GM12873 (cell line): ENCODE results near the gene ALX3.

ENCODE experiments used
- TF ChIP-seq, protein P1 (sequence below): IDR thresholded peaks from 2 replicates; pipeline ENCODE4 v1.5.1; 2012; ENCODE audit warnings: low read depth, mild to moderate bottlenecking, moderate library complexity, low read length, control low read depth; ENCODE audit not compliant: insufficient read depth; ENCODE audit errors: missing control alignments

Gene ALX3

DNA sequence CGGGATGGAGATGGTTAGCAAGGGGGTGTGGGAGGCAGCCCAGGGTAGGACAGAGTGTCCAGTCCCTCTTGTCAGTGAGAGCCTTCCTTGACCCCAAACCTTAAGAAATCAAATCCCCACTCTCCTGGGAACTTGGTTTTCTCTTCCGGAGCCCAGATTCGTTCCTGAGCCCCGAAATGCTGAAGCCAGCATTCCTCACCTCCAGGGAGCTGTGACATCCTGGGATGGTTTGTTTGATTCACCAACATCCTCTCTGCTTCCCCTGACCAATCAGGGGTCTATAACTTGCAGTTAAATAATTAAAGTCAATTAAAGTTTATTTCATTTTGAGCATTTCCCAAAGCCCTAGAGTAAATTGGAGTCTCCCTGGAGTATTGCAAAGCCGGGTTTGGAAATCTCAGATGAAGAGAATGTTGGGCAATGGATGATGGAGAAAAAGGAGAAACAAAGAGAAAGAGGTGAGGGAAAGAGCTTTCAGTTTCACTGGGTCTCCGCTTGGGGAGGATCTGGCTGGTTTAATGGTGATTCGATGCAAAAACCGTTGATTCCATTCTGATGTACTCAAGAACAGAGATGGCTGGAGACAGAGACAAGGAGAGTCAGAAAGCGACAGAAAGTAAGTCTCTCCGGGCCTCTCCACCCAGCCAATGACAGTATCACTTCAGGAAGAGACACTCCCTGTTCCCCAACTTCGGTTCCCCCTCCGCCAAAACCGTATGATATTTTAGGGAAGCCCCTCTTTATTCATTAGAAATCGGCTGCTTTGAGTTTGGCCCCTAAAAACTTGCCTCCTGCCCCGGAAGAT lies 12.8 kb upstream of the ALX3 start:
- TF ChIP-seq, protein P1, sequence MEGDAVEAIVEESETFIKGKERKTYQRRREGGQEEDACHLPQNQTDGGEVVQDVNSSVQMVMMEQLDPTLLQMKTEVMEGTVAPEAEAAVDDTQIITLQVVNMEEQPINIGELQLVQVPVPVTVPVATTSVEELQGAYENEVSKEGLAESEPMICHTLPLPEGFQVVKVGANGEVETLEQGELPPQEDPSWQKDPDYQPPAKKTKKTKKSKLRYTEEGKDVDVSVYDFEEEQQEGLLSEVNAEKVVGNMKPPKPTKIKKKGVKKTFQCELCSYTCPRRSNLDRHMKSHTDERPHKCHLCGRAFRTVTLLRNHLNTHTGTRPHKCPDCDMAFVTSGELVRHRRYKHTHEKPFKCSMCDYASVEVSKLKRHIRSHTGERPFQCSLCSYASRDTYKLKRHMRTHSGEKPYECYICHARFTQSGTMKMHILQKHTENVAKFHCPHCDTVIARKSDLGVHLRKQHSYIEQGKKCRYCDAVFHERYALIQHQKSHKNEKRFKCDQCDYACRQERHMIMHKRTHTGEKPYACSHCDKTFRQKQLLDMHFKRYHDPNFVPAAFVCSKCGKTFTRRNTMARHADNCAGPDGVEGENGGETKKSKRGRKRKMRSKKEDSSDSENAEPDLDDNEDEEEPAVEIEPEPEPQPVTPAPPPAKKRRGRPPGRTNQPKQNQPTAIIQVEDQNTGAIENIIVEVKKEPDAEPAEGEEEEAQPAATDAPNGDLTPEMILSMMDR, result no peak

DNA sequence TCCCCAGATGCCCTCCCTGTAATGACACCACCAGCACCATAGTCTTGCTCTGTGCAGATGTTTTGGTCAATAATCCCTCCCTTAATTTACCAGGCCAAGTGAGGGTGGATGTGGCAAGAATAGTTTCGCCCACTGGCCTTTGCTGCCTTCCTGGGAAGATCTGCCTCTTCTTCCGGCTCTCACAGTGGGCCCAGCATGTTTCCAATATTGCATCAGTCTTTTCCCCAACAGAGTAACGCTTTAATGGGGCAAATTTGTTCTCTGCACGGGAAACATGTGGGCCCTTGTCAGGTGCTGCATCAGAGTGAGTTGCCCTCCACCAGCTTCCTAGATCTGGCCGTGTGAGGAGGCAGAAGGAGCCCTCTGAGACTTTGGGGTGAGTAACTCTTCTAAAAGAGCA lies 12.0 kb upstream of the ALX3 start:
- TF ChIP-seq, protein P1, result no peak

DNA sequence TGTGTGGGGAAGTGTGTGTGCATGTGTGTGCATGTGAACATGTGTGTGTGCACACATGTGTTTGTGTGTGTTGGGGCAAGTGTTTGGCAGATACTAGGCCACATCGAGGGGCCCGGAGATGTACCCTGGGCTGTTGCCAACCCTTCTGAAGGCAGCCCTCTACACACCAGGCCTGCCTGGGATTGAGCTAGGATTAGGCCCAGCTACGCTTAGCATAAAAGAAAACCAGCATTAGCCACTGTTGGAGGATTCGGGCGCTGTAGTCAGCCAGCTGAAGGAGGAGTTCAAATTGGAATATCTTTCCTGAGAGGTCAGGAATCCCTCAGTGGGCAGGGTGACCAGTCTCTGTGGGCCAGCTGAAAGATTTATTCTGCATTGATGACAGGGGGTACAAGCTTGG lies 10.6 kb upstream of the ALX3 start:
- TF ChIP-seq, protein P1, result no peak

DNA sequence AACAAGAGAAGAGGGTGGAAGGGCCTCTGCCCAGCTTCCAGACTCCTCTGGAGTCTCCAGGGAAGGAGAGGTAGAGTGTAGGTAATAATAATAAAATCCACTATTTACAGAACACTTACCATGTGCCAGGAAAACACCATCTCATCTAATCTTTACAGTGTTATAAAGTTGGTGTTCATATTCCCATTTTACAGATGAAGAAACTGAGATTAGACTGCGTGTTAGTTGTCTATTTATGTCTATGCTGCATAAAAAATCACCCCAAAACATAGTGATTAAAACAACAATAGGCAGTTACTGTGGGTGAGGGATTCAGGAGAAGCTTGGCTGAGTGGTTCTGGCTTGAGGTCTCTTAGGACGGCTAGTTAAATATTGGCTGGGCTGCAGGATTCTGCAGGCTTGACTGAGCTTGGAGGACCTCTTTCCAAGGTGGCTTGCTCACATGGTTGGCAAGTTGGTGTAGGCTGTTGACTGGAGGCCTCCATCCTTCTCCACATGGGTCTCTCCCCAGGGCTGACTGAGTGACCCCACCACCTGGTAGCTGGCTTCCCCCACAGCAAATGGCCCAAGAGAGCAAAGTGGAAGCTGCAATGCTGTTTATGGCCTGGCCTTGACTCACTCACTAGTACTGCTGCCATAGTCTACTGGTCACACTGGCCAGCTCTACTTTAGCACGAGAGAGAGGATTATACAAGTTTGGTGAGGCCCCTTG lies 6.5 kb upstream of the ALX3 start:
- TF ChIP-seq, protein P1, result no peak

DNA sequence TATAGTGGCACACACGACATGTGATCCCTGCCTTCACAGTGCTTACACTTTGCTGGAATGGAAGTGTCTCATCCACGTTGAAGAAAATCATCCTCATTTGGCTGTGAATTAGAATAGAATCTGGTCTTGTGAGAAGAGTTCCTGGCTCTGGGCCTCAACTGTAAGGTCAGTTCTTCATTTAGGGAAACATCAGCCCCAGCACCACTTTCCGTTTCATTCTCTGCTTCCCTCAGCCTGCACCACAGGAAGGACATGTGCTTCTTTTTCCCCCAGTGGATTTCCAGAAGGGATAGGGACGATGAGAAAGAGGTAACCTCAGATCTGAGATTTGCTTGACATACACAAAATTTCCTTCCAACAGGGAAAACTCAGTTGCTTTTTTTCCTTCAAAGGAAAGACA lies 3.7 kb upstream of the ALX3 start:
- TF ChIP-seq, protein P1, result no peak

DNA sequence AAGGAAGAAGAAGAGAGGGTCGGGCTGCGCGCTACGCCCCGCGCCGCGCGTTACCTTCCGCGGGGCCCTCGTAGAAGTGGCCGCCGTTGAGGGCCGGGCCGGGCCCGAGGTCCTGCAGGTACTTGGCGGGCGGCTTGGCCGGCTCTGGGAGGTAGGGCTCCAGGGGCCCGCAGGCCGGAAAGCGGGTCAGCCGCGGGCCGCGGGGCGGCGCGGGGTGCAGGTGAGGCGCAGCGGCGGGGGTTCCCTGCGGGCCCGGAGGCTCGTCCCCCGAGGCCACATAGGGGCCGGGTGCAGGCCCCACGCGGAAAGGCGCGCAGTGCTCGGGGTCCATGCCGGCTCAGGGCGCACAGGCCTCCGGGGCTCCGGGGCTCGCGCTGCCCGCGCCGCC lies 196 bp downstream of the ALX3 start:
- TF ChIP-seq, protein P1, result no peak

DNA sequence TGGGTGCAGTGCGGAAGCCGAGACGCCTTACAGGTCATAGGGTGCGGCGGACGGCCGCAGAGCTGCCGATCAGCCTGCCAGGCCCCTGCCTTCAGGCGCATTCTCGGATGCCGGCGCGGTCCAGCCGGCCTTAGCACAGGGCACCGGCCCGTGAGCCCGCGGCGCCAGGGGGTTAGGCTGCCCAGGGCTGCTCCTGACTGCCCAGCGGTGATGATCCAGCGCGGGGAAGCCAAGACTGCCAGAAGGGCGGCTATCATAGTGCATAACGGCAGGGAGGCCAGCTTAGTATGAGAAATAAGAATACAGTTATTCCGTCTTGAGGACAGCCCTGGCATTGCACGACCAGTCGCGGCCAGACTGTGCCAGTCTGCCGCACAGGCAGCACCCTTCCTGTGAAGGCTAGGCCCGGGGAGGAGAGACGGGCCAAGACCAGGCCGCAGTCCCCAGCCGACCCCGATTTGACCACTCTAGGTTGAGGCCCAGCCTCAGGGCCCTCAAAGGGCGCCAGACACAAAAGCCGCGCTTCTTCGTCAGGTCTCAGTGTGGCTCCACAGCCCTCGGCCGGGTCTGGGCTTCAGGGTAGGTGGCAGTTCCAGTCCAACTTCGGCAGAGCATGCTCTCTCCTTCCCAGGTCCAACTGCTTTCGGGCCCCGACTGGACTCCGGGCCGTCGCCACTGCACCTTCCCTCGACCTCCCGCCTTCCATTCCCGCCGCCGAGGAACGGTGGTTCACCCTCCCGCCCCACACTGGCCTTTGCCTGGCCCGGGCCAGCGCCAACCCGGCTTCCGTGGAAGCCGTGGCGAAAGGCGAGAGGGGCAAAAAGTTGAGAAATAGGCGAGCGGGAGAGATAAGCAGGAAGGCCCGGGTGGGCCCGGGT lies 829 bp downstream of the ALX3 start:
- TF ChIP-seq, protein P1, result no peak
